GM12872 (cell line): ENCODE results near the gene PON3.

ENCODE experiments used
- CTCF ChIP-seq: IDR thresholded peaks from 3 replicates; pipeline ENCODE4 v1.5.1; 2011; ENCODE audit warnings: low read depth, mild to moderate bottlenecking, low read length, moderate library complexity; ENCODE audit not compliant: insufficient read depth

PON3 gene

GRCh38 chr7:95434557-95435421 lies 38.6 kb upstream of the PON3 start, which contains the start of gene PON2:
PON2 (minus strand) TSS chr7:95435028; CDS start chr7:95434951, 77 bp downstream.
- TF ChIP-seq CTCF: no peak

- TF ChIP-seq CTCF: no peak
These were observed 37.9 kb upstream of the PON3 start for GRCh38 chr7:95433952-95434556.

- TF ChIP-seq CTCF: no peak
These were observed 37.0 kb upstream of the PON3 start for GRCh38 chr7:95433129-95433528.

GRCh38 chr7:95432606-95433005 lies 36.4 kb upstream of the PON3 start:
- no peak for TF ChIP-seq CTCF

GRCh38 chr7:95430864-95431263 lies 34.7 kb upstream of the PON3 start:
- TF ChIP-seq CTCF: no peak

GRCh38 chr7:95429241-95429990 lies 33.2 kb upstream of the PON3 start:
- TF ChIP-seq CTCF: no peak

- TF ChIP-seq CTCF: no peak
These were observed 31.8 kb upstream of the PON3 start for GRCh38 chr7:95427914-95428516.
